Keratinocyte (primary cell): ENCODE measurements around the gene MINDY4.

Experiments used
- EZH2 ChIP-seq: IDR thresholded peaks from one replicate; pipeline ENCODE4 v1.6.1; 2012; ENCODE audit warnings: inconsistent platforms, mild to moderate bottlenecking, low read length, moderate library complexity
- TF ChIP-seq, protein P1 (sequence below), 3 experiments: IDR thresholded peaks in 1 of 3; conservative IDR thresholded peaks in 1 of 3; optimal IDR thresholded peaks in 1 of 3; 2 replicates in 2 of 3; 3 replicates in 1 of 3; pipeline versions ENCODE3 to v1.5.1; 2011; ENCODE audit warnings: low read length in 3 of 3, mild to moderate bottlenecking in 3 of 3, moderate library complexity in 2 of 3, control low read depth in 1 of 3, inconsistent platforms in 1 of 3; ENCODE audit not compliant: insufficient read depth in 2 of 3; ENCODE audit errors: extremely low read depth in 1 of 3

- TF ChIP-seq, protein P1, sequence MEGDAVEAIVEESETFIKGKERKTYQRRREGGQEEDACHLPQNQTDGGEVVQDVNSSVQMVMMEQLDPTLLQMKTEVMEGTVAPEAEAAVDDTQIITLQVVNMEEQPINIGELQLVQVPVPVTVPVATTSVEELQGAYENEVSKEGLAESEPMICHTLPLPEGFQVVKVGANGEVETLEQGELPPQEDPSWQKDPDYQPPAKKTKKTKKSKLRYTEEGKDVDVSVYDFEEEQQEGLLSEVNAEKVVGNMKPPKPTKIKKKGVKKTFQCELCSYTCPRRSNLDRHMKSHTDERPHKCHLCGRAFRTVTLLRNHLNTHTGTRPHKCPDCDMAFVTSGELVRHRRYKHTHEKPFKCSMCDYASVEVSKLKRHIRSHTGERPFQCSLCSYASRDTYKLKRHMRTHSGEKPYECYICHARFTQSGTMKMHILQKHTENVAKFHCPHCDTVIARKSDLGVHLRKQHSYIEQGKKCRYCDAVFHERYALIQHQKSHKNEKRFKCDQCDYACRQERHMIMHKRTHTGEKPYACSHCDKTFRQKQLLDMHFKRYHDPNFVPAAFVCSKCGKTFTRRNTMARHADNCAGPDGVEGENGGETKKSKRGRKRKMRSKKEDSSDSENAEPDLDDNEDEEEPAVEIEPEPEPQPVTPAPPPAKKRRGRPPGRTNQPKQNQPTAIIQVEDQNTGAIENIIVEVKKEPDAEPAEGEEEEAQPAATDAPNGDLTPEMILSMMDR (optimal IDR thresholded peaks at IDR 0.05 in 1 of 3, IDR thresholded peaks at IDR 0.05 in 1 of 3, conservative IDR thresholded peaks at IDR 0.05 in 1 of 3; ENCODE audit: extremely low read depth in 1 of 3, insufficient read depth in 2 of 3, low read length in 3 of 3): no peak
- TF ChIP-seq EZH2: no peak
These were observed 77.1 kb downstream of the MINDY4 start for GRCh38 chr7:30848121-30848855.
